Activated CD4-positive, alpha-beta T cell treated with anti-CD3 and anti-CD28 coated beads, Interleukin-2, amount 50 U/mL, for 16 hours (primary cell): ENCODE measurements around the gene SYNDIG1.
"Not testable (repeated sequence)": the region's sequence is repeated elsewhere in the genome, so short reads cannot be mapped to it uniquely, and the experiment has no call there.

Experiments used
- DNase-seq: peaks from one replicate; pipeline ENCODE4 v3.0.0-alpha.2; 2020

SYNDIG1 gene

DNA sequence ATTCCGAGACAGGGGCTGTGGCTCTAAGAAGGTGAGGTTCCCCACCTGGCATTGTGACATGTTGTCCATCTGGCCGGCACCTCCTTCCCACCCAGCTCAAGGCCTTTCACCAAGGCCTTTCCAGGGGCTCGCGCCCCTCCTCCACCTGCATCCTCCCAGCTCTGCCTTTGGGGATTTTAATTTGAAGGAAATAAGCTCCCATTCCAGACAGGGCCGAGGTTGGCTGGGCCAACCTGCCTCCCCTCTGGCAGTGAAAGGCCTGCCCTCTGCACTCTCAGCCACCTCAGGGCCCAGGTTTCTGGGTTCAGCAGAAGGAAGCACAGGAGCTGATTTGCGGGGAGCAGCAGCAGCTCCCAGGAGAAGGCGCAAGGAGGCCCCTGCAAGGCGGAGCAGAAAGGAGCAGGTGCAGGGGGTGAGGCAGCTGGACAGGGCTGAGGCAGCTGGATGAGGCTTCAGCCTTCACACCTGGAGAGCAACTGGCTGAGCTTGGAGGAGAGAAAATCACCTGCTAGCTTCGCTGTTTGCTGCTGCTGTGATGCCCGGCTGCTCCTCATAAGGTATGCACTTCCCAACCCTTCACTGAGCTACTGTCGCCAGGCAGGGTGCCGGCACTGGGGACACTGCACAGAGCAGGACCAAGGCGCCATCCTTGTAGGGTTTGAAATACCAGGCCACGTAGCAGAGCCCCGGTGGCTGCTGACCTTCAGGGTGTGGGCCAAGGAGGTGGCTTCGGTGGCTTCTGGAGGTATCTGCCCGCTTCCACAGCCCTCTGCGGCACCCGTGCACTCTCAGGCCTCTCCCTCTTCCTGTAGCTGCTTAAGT lies 147.0 kb downstream of the SYNDIG1 start:
- DNase-seq: no peak

- no peak for DNase-seq
Measured at GRCh38 chr20:24617080-24617432, 147.6 kb downstream of the SYNDIG1 start.

DNA sequence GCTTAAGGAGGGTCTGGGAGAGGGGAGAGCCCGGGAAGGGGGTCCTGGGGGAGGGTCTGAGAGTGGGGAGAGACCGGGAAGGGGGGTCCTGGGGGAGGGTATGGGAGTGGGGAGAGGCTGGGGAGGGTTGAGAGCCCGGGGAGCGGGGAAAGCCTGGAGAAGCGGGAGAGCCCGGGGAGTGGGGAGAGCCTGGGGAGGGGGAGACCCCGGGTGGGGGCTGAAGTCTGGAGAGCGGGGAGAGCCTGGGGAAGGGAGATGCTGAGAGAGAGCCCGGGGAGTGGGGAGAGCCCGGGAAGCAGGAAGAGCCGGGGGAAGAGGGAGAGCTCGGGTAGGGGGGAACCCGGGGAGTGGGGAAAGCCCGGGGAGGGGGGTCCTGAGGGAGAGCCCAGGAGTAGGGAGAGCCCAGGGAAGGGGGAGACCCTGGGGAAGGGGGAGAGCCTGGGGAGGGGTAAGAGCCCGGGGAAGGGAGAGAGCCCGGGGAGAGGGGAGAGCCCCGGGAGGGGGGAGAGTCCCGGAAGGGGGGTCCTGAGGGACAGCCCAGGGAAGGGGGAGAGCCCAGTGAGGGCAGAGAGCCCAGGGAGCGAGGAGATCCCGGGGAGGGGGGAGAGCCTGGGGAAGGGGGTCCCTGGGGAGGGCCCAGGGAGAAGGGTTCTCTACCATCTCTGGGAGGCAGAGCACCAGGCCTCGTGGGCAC lies 148.5 kb downstream of the SYNDIG1 start:
- DNase-seq: no peak

DNA sequence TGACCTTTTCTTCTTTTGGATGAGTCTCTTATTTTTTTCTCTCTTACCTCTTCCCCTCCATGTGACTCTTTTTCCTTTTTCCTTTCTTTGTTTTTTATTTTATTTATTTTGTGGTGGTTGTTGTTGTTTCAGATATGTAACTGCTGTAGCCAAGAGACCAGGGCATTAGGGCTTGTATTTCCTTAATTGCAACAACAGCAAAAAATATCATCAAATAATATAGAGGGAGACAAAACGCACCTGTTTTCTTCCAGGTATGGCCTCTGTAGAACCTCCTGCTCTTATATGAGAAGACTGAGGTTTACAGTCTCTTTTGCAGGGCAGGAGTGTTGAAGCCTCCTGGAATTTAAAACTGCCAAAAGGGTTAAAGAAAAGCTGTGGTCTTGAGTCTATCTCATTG lies 149.3 kb downstream of the SYNDIG1 start:
- no peak for DNase-seq

DNA sequence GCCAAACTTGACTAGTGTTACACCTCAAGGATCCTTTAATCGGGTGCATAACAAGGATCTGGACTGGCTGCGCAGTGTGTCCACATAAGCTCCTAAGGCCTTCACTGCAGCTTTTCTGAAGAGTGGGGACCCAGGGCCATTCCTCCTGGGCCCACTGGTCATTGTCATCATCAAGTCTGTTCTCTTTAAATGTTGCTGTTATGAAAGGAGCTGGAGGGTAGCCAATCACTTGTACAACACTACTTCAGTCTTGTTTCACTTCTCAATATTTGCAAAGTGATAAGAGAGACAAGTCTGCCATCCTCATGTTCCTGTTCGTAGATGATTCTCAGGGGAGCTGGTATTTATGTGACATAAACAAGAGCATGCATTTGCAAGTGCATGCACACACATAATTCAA lies 149.8 kb downstream of the SYNDIG1 start:
- no peak for DNase-seq

GRCh38 chr20:24620937-24621519 lies 151.6 kb downstream of the SYNDIG1 start:
- no peak for DNase-seq

DNA sequence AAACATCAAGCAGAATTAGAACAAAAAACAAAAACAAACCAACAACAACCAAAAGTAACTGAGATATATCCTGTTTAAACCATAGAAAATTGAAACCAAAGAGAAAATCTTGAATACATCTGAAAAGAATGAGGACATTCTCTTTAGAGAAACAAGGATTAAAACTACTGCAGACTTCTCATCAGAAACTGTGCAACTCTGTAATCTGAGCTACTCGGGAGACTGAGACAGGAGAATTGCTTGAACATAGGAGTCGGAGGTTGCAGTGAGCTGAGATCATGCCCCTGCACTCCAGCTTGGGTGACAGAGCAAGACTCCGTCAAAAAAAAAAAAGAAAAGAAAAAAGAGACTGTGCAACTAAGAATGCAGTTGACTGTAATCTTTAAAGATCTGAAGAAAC lies 153.4 kb downstream of the SYNDIG1 start:
- no peak for DNase-seq

DNA sequence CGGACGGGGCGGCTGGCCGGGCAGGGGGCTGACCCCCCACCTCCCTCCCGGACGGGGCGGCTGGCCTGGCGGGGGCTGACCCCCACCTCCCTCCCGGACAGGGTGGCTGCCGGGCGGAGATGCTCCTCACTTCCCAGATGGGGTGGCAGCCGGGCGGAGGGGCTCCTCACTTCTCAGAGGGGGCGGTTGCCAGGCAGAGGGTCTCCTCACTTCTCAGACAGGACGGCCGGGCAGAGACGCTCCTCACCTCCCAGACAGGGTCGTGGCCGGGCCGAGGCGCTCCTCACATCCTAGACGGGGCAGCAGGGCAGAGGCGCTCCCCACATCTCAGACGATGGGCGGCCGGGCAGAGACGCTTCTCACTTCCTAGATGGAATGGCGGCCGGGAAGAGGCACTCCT lies 156.7 kb downstream of the SYNDIG1 start:
- DNase-seq: not testable (repeated sequence)

GRCh38 chr20:24627291-24627690 lies 157.9 kb downstream of the SYNDIG1 start:
- DNase-seq: no peak

GRCh38 chr20:24627926-24628325 lies 158.5 kb downstream of the SYNDIG1 start:
- DNase-seq: no peak

DNA sequence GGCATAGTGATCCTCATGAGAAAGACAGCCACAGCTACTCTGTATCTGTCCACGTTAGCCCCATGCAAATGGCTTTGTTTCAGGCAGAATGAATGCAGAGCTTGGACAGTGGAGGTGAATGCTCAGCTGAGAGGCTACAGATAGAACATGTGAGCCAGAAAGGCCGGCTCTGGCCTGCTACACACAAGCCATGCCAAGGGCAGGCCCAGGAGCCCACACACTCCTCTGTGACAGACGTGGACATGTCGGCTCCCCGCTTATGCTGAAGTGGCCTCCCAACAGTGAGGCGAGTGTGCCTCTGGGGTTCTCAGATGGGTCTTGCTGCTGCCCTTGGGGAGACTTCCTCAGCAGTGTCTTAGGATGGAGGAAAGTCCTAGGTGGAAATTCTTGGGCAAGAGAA lies 159.6 kb downstream of the SYNDIG1 start:
- DNase-seq: no peak

GRCh38 chr20:24629668-24630067 lies 160.2 kb downstream of the SYNDIG1 start:
- DNase-seq: no peak

GRCh38 chr20:24630486-24631172 lies 161.2 kb downstream of the SYNDIG1 start:
- DNase-seq: no peak

DNA sequence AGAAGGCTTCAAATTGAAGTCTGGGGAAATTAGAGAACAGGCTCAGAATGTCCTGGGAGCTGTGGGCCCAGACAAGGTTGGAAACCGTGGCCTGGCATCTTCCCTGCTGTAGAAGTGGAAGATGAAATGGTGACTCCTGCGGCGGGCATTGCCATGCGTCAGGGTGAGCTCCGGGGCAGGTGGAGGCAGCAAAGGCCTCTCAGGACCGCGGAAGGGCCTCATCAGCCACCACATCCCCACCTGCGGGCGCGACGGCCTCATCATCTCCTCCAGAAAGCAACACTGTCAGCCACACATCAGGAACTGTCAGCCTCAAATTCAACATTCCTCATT lies 161.7 kb downstream of the SYNDIG1 start:
- DNase-seq: no peak

DNA sequence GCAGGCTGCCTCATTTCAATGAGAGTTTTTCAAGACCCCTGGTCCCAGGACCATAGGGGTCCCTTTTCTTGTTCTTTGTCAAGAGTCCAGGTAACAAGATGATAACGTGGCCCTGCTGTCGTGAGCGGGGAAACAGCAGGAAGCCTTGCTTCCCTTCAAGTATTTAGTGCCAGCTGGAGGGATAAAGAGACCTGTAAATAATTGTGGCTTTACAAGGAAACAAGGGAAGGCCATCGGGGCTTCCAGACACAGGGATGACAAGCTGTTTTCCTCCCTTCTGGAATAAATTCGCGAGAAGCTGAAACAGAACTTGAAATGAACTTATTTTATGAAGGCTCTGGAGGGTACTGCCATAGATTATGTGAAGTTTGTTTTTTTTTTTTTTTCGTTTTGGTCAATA lies 163.2 kb downstream of the SYNDIG1 start:
- no peak for DNase-seq

DNA sequence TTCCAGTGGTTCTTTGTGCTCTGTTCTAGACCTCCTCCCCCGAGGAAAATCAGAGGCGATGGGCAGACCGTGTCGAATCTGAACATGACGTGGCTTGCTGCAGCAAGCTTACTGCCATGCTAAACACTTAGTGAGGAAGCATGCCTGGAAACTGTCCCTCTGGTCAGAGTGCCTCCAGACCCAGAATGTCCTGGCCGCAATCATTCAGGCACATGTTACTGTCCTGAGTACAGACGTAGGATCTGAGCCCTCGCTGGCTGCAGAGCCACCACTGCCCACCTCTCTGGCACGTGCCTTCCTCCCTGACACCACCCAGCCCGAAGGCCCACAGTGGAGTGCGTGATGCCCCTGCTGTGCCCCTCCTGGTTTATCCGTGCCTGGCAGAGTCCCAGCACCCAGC lies 163.6 kb downstream of the SYNDIG1 start:
- DNase-seq: no peak

DNA sequence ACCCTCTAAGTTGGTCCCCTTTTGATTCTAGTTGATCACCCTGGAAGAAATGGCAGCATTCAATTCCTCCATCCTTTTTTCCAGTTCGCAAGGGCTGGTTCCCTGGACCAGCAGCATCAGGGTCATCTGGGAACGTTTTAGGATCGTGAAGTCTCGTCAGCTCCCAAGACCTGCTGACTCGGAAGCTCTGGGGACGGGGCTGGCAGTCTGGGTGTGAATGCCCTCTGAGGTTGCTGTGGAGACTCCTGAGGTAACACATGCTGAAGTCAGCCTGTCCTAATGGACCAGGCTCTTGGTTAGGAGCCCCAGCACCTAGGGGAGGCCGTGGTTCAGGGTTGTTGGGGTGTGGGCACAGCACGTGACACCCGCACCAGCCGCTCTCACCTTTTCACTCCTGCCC lies 164.1 kb downstream of the SYNDIG1 start:
- no peak for DNase-seq

DNA sequence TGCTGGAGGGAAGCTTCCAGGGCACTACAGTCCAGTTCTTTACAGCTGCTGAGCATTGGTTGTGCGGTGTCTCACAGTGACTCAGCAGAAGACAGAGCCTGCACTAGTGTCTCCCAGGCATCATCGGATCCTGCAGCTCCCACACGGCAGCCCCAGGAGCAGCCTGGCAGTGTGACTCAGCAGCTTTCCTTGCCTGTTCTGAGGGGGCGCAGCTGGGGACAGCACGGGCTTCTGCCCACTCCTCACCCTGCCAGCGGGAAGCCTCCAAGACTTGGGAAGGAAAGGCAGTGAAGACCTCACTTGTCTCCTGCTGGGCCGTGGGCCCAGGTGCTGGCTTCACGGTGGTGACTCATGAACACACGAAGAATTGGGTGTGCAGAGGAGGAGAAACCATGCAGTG lies 165.4 kb downstream of the SYNDIG1 start:
- no peak for DNase-seq

DNA sequence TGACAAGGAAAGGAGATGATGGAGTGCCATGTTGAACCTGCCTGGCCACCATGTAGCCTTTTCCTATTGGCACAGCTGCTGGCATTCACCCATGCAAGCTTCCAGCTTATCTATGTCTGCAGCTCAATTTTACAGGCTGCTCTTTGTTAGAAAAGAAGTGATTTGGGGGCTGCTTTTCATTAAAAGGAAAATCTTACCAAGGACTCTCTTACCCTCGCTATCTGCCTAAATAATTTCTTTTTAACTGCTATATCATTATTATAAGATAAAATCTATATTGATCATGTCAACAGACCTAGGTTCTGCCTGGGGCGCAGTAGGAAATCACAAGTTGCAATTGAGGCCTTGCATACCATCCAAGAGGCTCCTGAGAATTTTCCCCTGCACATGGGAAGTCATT lies 167.2 kb downstream of the SYNDIG1 start:
- DNase-seq: no peak

- DNase-seq: no peak
Measured at GRCh38 chr20:24637087-24637486, 167.7 kb downstream of the SYNDIG1 start.

GRCh38 chr20:24637941-24638340 lies 168.5 kb downstream of the SYNDIG1 start:
- no peak for DNase-seq

GRCh38 chr20:24638591-24639548 lies 169.4 kb downstream of the SYNDIG1 start:
- DNase-seq: no peak

- no peak for DNase-seq
Measured at GRCh38 chr20:24640276-24640675, 170.8 kb downstream of the SYNDIG1 start.
